ENCODE results near the gene BSND.

DNA sequence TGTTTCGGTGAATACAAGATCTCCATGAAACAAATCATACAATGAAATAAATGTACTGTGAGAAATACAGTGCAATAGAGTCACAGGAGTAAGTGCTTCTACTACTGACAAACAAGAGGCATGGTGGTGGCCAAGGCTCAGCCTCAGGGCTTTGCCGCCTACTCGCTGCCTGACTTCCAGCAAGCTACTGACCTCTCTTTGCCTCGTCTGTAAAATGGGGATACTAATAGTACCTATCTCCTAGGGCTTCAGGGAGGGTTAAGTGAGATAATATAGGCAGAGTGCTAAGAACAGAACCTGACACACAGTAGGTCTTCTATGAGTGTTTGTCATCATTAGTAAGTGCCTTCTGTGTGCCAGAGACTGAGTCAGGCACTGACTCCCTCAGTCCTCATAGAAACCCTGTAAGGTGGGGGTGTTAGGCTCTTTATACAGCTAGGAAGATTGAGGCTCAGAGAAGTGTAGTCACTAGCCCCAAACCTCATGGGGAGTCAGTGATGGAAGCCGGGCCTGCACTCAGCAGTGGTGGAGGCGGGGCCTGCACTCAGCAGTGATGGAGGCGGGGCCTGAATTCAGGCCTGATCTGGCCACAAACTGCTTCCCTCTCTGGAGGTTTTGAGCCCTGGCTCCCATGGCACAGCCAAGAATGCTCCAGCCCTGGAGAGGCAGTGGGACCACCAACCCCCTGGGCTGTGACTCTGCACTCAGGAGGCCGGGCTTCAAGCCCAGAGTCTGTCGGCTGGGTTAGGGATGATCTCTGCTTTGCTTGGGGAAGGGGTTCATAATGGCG lies 6.8 kb downstream of the BSND start:
- TF ChIP-seq, protein P1, sequence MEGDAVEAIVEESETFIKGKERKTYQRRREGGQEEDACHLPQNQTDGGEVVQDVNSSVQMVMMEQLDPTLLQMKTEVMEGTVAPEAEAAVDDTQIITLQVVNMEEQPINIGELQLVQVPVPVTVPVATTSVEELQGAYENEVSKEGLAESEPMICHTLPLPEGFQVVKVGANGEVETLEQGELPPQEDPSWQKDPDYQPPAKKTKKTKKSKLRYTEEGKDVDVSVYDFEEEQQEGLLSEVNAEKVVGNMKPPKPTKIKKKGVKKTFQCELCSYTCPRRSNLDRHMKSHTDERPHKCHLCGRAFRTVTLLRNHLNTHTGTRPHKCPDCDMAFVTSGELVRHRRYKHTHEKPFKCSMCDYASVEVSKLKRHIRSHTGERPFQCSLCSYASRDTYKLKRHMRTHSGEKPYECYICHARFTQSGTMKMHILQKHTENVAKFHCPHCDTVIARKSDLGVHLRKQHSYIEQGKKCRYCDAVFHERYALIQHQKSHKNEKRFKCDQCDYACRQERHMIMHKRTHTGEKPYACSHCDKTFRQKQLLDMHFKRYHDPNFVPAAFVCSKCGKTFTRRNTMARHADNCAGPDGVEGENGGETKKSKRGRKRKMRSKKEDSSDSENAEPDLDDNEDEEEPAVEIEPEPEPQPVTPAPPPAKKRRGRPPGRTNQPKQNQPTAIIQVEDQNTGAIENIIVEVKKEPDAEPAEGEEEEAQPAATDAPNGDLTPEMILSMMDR (IDR thresholded peaks at IDR 0.05 in 4 of 5, conservative IDR thresholded peaks at IDR 0.05 in 1 of 5): no peak
- no peak for TF ChIP-seq POLR2A (IDR thresholded peaks at IDR 0.05)

Data from gastrocnemius medialis (tissue), 4 donors.